ENCODE data around the gene ZEB1.
A peak's percentile ranks its signal among the peaks of the same experiment; 100 is the strongest.
"Not testable (repeated sequence)": the region's sequence is repeated elsewhere in the genome, so short reads cannot be mapped to it uniquely, and the experiment has no call there.

The ZEB1 gene

DNA sequence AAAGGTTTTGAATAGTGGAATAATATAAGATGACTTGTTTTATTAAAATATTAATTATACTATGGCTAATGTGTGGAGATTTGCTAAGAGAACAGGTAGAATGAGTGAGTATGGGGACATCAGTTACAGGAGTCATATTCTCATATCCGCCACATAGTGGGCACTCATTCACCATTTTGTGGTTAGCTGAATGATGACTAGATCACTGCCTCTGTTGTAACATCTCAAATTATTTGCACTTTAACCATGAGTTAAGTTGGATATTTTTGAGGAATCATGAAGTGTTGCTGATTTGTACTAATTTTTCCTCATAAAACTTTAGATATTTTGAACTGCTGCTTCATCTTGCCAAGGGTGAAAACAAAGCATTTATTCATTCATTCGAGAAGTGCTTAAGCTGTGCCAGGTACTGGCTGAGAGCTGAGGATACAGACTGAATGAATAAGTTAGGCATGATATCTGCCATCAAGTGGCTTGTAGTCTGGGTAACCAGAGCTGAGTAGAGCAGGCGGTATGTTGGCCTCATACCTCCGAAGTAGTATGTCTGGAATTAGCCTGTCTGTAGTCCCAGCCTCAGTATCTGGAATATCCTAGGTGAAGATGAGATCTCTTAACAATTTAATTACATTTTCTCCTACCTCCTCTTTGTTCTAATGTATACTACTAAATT is 100.5 kb downstream of the ZEB1 start:
- TF ChIP-seq, protein P1, sequence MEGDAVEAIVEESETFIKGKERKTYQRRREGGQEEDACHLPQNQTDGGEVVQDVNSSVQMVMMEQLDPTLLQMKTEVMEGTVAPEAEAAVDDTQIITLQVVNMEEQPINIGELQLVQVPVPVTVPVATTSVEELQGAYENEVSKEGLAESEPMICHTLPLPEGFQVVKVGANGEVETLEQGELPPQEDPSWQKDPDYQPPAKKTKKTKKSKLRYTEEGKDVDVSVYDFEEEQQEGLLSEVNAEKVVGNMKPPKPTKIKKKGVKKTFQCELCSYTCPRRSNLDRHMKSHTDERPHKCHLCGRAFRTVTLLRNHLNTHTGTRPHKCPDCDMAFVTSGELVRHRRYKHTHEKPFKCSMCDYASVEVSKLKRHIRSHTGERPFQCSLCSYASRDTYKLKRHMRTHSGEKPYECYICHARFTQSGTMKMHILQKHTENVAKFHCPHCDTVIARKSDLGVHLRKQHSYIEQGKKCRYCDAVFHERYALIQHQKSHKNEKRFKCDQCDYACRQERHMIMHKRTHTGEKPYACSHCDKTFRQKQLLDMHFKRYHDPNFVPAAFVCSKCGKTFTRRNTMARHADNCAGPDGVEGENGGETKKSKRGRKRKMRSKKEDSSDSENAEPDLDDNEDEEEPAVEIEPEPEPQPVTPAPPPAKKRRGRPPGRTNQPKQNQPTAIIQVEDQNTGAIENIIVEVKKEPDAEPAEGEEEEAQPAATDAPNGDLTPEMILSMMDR (IDR thresholded peaks at IDR 0.05; ENCODE audit: low read depth, low read length): no peak
- DNase-seq (ENCODE audit: extremely low read depth, low read depth): no peak

DNA sequence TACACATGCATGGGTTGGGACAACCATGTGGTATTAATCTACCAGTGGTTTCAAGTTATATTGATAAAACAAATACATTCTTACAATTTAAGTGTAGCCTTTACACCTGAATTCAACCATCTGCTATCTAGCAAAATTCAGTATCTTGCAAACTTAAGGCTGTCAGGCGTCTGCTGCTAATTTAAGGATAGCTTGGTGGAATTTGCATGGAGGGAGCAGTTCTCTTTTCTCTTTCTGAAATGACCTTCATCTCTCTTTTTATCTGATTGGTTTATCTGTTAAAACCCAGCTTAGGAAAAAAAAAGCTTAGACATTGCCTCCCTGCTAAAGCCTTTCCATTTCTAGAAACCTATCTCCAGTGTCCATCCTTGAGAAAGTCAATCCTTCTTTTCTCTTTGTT is 102.3 kb downstream of the ZEB1 start:
- TF ChIP-seq, protein P1 (IDR thresholded peaks at IDR 0.05; ENCODE audit: low read depth, low read length): no peak
- DNase-seq (ENCODE audit: extremely low read depth, low read depth): no peak

DNA sequence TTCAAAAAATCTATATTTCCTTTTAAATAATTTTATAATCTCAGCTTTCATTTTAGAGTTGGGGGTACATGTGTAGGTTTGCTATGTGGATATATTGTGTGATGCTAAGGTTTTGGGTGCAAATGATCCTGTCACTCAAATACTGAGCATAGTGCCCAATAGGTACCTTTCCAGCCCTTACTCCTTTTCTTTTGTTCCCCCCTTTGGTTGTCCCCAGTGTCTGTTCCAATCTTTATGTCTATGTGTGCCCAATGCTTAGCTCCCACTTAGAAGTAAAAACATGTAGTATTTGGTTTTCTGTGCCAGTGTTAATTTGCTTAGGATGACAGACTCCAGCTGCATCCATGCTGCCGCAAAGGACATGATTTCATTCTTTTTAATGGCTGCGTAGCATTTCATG is 103.6 kb downstream of the ZEB1 start:
- no peak for DNase-seq (ENCODE audit: extremely low read depth, low read depth)
- TF ChIP-seq, protein P1 (IDR thresholded peaks at IDR 0.05; ENCODE audit: low read depth, low read length): no peak

DNA sequence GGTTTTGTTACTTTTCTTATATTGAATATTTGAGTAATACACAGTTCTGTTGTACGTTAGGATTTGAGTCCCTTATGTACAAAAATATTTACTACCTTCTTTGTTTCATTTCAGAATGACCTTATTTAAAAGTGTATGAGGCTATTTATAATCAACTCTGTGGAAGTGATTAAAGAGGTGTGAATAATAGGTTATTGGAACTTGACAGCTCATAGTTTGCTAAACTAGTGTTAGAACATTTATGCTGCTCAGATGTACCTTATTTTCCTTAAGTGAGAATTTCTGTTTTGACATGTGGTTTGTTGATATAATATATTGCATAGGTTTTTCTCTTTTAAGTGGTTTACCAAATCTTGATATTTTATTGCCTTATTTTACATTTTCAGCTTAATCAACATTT is 105.5 kb downstream of the ZEB1 start:
- TF ChIP-seq, protein P1 (IDR thresholded peaks at IDR 0.05; ENCODE audit: low read depth, low read length): no peak

DNA sequence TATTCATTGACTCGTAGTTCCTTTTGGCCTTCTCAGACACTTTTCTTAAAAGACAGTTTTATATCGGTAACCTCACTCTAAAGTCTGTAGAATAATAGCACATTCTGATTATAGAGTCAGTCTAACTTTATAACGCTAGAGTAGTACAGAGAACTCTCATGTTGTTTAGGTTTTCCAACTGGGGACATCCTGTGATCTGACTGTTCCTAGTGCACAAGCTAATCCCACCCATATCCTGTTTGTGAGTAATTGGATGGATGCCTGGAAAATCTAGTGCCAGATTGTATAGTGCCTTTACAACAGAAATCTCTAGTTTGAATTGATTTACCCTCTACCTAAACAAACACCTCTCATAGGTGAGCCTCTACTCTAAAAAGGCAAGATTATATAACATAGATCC is 107.4 kb downstream of the ZEB1 start:
- TF ChIP-seq, protein P1 (IDR thresholded peaks at IDR 0.05; ENCODE audit: low read depth, low read length): no peak
- peak; percentile 10 for DNase-seq (ENCODE audit: extremely low read depth, low read depth)

More for the DNA sequence above, 105.5 kb downstream of the ZEB1 start:
- no peak for DNase-seq (ENCODE audit: extremely low read depth, low read depth)

DNA sequence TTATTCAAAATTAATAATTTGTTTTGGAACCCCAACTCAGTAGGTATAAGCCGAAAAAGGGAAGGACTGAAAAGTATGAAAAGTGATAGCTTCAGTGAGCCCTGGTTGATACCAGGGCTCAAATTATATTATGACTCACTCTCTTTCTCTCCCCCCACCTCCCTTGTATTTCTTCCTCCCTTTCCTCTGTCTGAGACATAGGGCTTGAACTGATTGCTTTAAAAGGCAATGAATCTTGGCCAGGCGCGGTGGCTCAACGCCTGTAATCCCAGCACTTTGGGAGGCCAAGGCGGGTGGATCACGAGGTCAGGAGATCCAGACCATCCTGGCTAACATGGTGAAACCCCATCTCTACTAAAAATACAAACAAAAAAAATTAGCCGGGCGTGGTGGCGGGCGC is 108.3 kb downstream of the ZEB1 start:
- DNase-seq (ENCODE audit: extremely low read depth, low read depth): not testable (repeated sequence)

DNA sequence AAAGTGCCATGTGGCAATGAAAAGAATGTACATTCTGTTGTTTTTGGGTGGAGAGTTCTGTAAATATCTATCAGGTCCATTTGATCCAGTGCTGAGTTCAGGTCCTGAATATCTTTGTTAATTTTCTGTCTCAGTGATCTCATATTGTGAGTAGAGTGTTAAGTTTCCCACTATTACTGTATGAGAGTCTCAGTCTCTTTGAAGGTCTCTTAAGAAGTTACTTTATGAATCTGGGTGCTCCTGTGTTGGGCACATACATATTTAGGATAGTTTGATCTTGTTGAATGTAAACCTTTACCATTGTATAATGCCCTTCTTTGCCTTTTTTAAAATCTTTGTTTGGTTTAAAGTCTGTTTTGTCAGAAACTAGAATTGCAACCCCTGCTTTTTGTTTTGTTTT is 109.5 kb downstream of the ZEB1 start:
- DNase-seq (ENCODE audit: extremely low read depth, low read depth): not testable (repeated sequence)

DNA sequence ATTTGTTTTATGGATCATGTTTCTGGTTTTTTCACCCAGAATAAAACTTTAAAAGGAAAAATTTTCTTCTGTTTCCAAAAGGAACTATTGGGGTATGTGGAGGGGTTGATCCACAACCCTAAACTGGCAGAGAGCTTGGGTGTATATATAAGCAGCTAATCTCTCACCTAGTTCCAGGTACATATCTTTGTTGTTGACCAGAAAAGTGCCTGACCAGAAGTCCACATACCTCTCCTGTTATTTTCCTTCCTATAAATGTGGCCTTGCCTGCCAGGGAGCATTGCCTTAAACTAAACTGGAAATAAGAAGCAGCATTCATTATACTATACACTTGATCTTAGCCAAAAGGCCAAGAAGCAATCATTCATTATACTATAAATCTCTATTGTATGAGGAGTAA is 112.0 kb downstream of the ZEB1 start:
- no peak for DNase-seq (ENCODE audit: extremely low read depth, low read depth)
- TF ChIP-seq, protein P1 (IDR thresholded peaks at IDR 0.05; ENCODE audit: low read depth, low read length): no peak

Data from AG09319 (cell line).